SIG-M5 treated with dmso at 0.1 percent for 504 hours (cell line): Measurements from ENCODE around the gene TSPAN13.

ENCODE experiments used
- DNase-seq: peaks from one replicate; lab custom pipeline; 2025; ENCODE audit not compliant: unreplicated experiment; lab: John Stamatoyannopoulos, UW

Gene TSPAN13

GRCh38 chr7:16753102-16753931 is at the start of gene TSPAN13:
Gene TSPAN13, plus strand, starts transcription at chr7:16753755. Its CDS starts 213 bp downstream, at chr7:16753968.
- peak; percentile 93 for DNase-seq

- no peak for DNase-seq
Measured at GRCh38 chr7:16708511-16708910, 45.0 kb upstream of the TSPAN13 start.

GRCh38 chr7:16708980-16709379 is 44.6 kb upstream of the TSPAN13 start:
- no peak for DNase-seq

DNA sequence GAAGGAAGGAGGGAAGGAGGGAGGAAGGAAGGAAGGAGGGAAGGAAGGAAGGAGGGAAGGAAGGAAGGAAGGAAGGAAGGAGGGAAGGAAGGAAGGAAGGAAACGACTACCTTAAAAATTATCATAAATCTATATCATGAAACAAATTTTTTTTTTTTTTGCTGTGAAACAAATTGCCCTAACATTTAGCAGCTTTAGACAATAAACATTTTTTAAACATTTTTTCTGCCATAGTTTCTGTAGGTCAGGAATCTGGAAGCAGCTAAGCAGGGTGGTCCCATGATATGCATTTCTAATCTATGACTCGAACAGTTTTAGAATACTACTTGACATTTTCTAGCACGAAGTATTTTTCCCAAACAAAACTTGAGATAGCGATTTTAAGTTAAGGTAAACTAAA is 42.9 kb upstream of the TSPAN13 start:
- no peak for DNase-seq

DNA sequence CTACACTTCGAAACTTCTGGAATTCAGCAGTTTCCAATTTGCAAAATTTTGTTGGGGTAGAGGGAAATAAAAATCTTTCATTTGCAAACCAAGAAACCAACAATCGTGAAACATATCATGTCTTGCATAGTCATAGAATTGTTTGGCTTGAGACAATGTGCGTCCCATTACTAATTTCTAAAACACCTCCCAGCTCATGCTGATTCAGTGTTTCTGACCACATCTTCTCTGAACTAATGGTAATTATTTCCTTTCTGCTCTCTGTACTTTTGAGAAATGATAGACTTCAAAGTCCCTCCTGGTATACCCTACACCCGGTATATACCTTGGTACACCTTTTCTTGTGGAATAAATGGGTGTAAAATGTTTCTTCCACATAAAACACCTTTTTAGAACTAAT is 41.8 kb upstream of the TSPAN13 start:
- no peak for DNase-seq

DNA sequence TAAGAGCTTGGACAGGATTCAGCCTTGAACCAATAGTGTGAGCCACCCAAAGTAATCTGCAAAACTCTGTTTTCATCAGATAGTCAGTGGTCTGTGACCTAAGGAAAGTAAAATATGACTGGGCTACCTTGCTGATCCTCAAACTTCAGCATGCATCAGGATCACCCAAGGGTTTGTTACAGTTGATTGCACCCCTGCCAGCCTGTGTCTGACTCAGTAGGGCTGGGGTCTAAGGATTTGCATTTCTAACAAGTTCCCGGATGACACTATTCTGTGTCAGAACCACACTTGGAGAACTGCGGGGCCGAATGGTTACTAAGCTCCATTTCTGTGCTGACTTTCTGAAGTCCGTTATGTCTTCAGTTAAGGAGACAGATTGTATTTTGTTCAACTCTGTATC is 40.6 kb upstream of the TSPAN13 start:
- no peak for DNase-seq

GRCh38 chr7:16715928-16716327 is 37.6 kb upstream of the TSPAN13 start:
- DNase-seq, result no peak

GRCh38 chr7:16718111-16718656 is 35.4 kb upstream of the TSPAN13 start:
- DNase-seq, result no peak

GRCh38 chr7:16719699-16720098 is 33.9 kb upstream of the TSPAN13 start:
- DNase-seq, result no peak

- no peak for DNase-seq
Measured at GRCh38 chr7:16721541-16721940, 32.0 kb upstream of the TSPAN13 start.

DNA sequence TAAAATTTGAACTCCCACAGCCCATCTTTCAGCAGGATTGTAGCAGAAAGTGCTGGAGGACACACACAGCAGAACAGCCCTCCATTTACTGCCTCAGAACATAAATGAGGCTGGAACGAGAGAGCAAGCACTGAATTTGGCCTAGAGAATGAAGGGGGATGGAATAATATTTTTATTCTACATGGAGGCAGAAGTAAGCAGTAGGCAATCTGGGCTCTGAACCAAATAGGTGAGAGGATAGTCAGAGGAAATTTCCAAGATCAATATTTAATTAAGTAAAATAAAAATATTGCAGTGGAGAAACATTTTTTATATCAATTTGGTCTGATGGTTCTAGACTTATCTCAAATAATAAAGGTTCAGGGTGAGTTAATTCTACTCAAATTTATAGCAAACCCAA is 29.2 kb upstream of the TSPAN13 start:
- no peak for DNase-seq

DNA sequence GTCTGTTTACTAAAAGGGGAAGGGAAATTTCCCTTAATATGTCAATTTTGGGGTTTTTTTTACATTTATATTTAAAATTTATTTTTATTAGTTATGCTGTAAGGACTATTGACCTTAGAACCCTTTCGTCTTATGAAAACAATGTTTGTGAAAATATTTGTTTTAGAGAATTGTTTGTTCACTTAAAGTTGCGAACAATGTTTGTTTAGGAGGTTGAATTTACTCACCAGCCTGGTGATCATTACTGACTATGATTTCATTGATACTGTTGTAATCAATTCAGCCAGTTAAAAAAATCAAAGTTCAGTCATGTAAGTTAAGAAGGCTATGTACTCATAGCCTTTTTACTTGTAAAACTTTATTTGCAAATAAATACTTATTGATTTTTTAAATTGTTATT is 27.4 kb upstream of the TSPAN13 start:
- DNase-seq, result no peak

- no peak for DNase-seq
Measured at GRCh38 chr7:16727736-16728135, 25.8 kb upstream of the TSPAN13 start.

DNA sequence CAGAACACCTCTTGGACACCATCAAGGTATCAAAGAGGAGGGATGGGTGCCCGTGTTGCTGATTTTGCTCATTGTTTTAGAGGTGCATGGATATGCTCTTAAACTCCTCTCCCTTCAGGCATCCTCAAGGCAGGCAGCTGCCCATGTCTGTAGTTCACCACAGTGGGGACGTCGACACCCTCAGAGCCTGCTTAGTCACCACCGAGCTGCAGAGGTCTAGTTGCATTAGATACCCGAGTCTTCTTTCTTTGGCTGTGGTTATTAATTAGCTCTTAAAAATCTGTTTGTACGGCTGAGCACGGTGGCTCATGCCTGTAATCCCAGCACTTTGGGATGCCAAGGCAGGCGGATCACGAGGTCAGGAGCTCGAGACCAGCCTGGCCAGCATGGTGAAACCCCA is 24.7 kb upstream of the TSPAN13 start:
- no peak for DNase-seq

GRCh38 chr7:16729541-16729940 is 24.0 kb upstream of the TSPAN13 start:
- no peak for DNase-seq

DNA sequence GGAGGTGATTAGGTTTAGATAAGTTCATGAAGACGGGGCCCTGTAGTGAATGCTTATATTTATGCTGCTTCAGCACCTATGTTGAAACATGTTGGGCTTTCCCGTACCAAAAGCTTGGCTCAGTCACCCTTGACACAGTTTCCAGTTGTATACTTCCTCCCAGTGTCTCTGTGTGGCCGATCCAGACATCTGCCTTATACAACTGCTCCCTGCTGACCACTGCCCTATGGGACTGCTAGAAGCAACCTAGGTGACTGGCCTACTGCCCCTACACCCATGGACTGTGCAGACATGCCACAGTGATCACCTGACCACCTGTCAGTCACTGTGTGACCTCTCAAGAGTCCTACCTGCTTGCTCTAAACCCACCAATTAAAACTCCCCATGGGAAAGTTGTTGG is 22.6 kb upstream of the TSPAN13 start:
- no peak for DNase-seq

- DNase-seq, result no peak
Measured at GRCh38 chr7:16732828-16733227, 20.7 kb upstream of the TSPAN13 start.

DNA sequence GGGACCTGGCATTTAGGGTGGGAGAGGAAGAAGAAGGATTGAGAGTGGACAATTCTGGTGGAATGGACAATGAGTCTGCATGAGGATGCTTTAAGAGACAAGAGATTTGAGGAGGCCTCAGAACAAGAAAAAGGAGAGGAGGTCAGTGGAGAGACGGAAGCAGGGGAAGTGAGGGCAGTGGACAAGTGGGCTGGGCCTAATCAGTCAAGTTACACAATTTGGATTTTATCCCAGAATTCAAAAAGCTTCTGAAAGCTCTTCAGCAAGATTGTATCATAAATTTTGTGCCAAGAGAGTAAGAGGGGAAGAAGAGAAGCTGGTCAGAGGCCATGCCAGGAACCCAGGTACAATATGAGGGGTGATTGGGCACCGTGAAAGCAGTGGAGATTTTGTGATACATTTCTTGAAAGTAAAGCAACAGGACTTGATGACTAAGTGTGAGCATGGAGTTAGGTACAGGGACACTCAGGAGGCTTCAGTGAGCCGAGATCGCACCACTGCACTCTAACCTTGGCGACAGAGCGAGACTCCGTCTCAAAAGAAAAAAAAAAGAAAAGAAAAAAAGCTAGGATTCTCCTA is 19.3 kb upstream of the TSPAN13 start:
- DNase-seq, result no peak

DNA sequence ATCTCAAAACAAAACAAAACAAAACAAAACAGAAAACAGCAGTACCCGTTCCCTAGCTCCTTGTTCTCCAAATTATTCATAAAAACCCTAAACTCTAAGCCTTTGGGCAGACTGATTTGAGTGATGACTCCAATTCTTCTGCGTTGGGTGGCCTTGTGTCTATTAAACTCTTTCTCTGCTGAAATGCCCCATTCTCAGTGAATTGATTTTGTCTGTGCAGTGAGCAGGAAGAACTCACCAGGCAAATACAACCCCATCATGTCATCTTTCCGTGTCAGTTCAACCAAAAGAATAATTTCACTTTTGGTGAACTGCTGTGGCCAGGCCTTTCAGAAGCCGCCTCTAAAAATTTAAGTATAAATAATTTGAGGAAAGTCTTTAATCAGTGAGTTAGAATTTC is 18.5 kb upstream of the TSPAN13 start:
- no peak for DNase-seq

DNA sequence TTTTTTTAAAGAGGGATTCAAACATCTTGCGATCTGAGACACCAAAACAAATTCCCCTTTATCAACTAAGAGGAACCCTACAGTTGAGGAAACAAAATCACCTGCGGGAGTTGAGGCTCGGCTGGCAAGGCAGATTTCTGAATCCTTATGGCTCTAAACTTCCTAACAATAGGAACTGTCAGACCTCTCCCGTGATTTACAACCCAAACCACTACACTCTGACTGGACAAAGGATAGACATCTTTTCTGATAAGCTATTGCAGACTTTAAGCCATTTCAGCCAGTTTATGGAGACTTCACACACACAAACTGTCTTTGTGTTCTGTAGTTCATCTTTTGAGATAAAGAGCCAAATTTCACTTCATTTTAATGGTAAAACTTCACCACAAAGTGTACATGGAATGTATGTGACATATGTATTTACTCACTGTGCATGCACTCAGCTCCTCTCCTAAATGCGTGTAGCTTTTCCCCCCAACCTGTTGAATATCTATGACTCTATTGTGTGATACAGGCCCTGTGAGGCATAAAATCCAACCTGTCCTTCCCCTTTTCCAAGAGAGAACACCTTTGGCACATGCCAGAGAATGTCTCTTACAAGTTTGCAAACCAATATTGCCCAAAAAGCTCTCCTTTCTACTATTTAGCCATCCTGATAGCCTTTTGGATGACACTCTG is 15.4 kb upstream of the TSPAN13 start:
- no peak for DNase-seq

- no peak for DNase-seq
Measured at GRCh38 chr7:16739863-16740622, 13.5 kb upstream of the TSPAN13 start.
